HG03175 (cell line): ENCODE measurements around the gene BCAR3.

Experiments
- ATAC-seq: cut with Tn5 transposase; IDR thresholded peaks from one replicate; pipeline ENCODE4 v1.9.1; 2021; ENCODE audit warnings: mild to moderate bottlenecking, moderate library complexity; ENCODE audit not compliant: unreplicated experiment

Gene BCAR3

DNA sequence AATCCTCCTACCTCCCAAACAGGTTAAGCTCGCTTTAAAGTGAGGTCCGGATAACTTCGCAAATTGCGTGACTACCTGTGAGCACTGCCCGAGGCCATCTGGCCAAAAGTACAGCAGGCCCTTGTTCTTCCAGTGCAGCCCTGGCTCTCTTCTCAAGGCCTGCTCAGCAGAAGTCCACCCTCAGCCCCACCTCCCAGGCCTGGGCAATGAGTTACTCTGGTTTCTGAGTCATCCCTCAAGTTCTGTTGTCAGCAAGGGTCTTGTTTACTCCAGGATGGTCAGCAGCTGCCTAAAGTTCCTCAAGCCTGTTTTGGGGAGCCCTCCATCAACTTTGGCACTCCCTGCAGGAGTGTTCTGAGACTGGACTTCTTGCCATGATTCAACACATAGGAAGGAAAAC, 101.7 kb downstream of the BCAR3 start:
- no peak for ATAC-seq

DNA sequence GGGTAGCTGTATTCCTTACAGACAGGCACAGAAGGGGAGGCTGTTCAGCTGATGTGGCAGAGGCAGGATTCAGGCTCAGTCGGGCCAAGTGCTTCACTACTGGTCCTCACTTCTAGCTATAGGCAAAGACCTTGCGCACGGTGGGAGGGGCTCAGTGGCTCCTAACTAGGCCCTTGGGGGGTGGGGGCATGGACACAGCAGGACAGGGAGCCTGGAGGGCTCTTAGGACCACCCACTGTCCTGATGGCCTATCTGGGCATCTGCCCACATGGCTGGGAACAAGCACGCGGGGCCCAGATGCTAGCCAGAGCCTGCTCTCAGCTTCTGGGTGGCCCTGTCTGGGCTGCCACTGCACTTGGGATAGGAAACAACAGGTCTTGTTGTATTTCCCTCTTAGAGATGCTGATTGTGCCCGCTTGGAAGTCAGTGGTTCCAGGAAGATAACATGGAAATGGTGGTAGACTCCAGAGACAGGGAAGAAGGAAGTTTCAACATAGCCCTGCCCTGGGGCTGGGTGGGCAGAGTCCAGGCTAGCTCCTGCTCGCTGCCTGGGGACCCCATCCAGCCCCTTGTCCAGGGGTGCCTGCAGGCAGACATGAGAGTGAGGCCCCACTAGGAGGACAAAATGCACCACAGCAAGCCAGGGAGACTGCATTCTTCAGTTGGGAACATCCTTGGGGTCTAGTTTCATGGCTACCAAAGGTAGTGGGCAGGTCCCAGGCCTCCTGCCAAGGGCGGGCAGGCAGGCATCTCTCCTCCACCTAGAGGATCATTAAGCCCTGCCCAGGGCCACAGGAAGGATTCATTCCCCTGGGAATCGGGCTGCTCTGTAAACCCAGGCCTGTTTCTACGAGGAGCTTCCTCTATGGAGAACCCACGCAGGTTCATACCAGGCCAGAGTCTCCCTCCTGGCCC, 102.5 kb downstream of the BCAR3 start:
- no peak for ATAC-seq

DNA sequence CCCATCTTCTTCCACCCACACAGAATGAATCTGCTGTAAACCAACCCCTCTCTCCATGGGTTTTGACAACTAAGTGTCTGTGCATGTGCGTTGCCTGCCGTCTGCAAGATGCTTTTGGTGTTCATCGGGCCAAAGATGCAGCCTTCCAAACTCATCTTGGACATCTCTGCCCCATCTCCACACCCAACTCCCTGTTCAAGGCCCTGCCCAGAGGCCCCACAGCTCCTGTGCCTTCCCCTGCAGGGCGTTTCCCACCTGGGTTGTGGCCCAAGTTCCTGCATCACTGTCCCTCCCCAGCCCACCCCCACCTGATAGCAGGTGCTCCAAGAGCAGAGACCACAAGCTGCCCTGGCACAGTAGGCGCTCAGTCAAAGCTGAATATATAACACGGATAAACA, 103.2 kb downstream of the BCAR3 start:
- ATAC-seq: no peak

DNA sequence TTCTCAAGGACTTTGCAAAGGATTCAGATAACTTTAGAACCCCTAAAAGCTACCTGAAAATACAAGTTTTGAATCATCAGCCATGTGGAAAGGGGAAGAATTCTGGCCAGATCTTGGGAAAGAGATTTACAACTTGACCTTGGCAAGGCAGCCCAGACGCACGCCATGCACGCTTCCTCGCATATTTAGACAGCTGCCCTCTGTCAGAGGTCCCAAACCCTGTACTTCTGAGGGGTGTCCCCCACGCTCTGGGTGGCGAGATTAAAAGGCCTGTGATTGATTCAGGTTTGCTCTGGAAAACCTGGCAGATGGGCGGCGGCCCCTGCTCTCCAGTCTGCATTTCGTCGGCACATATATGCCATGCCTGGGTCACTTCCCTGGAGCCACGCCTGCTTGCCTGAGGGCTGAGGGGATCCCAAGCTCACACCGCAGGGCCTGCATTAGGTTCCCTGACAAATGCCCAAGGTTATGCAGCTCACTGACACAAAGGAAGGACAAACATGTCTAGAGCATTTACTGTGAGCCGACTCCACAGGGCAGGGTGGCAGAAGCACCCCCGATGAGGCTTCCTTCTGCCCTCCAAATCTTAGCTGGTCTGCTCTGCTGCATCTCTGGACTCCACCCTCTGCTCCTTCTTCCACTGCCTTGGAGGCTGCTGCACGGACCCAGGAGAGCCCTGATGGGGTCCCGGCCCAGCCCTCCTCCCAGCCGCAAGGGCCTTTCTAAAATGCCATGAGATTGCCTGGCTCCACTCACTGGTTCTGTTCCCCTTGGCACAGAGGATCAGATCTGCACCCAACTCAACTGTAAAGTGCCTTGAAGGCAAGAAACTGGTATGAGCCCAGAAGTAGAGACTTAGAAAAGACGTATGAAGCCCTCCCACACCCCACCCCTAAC, 103.9 kb downstream of the BCAR3 start:
- no peak for ATAC-seq

DNA sequence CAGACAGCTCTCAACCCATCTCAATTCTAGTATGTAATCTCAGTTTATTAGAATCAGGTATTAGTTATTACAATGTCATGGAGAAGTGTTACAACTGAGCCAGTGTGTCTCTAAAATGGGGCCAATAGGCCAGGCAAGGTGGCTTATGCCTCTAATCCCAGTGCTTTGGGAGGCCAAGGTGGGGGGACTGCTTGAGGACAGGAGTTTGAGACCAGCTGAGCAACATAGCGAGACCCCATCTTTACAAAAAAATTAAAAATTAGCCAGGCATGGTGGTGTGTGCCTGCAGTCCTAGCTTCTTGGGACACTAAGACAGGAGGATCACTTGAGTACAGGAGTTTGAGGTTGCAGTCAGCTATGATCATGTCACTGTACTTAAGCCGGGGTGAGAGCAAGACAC, 104.9 kb downstream of the BCAR3 start:
- no peak for ATAC-seq

DNA sequence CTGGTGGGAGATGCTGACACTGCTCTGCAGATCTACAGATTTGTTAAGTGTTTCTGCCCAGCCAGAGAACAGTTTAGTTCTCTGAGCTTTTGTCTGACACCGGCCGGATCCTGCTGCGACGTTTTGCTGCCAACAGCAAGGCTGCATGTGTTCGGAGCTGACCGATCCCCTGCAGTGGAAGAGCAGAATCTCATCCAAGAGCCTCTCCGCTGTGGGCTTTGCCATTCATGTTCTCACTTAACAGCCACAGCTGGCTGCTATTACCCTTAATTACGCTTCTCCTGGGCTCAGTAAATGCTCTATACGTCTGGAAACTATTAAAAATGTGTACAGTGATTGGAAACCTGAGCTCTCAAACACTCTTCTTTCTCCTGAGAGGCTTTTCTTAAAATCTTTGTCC, 105.3 kb downstream of the BCAR3 start:
- no peak for ATAC-seq

DNA sequence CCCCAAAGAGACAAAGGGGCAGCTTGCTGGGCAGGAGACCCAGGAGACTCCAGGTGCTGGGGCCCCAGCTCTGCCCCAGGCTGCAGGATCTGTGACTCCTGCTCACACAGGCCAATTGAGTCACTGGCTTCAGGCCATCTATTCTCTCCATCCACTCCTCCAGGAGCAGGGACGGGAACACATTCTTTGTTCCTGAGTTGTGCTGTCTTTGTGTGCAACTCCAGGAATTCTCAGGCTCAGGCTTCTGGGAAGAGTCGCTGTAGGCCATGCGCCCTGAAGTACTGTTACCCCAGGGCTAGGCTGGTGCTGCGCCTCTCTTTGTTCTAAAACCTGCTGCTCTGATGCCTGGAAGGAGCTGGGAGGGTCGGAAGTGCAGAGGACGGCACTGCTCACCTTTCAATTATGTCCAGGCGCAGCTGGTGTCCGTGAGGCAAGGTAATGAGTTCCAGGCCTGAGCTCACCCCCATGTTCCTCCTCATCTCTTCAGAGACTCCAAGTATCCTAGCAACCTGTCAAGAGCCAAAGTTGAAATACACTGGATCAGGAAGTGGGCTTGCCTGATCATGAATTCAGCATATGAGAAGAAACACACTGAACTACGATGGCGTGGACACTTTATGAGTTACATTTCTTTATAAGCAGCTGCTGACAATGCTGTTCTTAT, 105.9 kb downstream of the BCAR3 start:
- no peak for ATAC-seq

DNA sequence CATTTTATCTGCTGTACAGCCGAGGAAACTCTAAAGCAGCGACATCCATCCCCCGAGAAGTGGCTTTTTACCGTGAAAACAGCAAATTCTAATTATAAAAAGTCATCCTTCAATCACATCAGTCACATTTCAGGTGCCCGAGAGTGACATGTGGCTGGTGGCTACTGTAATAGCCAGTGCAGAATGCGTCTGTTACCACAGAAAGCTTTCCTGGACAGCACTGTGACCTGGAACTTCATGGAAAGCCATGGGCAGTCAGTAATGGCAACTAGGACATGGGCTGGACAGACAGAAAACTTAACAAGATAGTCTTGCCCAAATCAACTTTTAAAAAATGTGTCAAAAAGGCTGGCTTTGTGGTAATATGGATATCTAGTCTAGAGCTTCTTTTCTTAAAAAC, 106.6 kb downstream of the BCAR3 start:
- ATAC-seq: no peak

DNA sequence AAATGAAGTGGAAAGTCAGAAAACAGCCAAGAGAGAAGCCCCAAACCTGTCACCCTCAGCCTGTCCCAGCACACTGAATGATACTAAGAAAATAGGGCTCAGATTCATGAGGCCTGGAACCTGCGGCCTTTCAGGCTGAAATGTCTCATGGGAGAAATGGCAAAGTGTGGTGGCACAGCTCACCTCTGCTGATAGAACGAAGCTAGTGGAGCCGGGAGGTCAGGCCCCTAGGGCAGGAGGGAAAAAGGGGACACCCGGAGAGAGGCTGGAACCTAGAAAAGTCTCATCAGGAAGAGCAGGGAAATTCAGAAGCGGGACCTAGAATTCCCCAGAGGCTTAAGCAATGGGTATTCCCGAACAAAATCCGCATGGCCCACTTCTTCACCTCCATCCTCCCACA, 107.1 kb downstream of the BCAR3 start:
- no peak for ATAC-seq

DNA sequence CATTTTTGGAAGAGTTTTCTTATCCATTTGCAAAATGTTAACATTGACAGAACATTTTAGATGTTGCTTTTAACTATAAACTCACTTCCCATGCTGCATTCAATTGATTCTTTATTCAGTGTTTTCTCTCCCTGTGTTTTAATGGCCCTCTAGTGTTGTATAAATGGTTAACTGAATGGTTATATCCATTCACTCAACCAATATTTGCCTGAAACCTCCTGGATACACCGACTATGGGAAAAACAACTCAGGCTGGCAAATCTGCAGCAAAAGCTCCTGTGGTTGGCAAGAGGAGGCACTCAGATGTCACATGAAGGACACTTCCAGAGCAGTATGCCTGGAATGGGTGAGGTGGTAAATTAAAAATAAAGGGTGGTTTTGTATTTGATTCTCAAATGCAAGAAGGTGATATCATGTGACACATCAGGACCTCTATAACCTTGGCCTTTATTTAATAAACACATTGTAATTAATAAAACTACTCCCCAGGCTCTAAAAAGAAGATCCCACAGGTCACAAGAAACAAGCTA, 107.6 kb downstream of the BCAR3 start:
- ATAC-seq: no peak

DNA sequence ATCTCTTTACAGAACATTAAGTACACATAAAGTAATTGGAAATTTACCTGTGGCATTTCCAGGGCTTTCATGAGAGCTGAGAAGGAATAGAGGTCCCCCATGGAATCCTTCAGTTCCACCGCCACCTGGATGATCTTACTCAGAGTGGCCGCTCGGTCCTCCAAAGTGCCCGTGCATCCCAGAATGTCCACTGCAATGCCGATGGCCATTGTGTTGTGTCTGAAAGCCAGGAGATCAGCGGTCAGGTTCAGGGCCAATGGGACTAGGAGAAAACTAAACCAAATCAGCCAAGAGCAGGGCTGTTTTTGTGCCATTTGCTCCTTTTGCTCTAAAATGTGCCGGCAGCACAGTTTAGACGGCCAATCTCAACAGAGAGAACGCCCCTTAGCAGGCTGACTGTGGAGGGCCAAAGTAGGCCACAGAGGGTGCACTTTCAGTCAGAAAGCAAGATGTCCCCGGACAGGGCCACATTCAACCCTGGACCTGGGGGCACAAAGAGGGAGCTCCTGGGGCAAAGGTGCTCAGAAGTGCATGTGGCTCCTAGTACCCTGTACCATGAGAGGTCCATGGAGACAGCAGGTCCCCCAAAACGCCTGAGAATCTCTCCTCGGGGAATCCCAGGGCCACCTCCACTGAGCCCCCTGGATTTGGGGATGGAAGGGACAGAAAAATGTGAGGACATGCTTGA, 109.9 kb downstream of the BCAR3 start:
- no peak for ATAC-seq

DNA sequence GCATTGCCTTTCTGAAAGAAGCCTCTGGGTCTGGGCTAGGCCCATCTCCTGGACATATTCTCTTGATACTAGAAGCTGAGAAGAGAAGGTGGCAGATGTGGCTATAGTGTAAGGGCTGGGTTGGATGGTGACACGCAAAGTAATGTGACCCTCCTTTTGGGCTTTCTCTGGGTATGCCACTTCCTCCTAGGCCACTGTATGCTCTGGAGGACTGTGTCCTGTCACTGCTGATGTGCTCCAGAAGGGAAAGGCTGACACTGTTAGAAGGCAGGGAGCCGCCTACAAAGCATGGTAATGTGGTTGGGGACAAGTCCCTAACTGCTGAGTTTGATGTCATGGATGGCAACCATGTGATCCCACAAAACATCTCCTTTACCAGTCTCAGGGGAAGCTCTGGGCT, 112.1 kb downstream of the BCAR3 start:
- no peak for ATAC-seq

DNA sequence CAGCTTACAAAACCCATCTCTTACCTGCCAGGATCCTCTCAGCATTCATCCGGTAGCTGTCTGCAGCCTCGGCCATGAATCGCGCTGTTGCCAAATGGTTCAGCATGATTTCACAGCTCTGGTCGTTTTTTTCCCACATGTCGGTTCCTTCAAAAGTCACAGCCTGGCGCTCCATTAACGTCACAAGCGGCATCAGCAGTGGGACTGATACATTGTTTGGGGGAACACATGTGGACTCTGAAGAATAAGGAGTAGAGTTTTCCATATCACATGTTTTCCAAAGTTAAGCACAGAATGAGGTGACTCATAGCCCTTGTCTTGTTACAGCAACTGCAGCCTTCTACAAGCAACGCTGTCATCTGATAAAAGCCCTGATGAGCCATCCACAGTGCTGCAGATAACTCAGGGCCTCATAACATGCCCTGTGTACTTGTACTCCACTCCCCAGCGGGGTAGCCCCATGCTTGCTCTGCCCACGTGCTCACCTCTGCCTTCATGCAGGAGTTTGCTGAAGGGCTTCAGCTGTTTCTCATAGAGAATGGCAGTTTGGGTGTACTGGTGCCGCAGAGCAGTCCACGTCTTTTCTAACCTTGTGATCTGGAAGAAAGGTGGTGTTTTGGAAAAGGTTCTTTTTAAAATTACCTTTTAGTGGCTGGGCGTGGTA, 114.2 kb downstream of the BCAR3 start:
- no peak for ATAC-seq

DNA sequence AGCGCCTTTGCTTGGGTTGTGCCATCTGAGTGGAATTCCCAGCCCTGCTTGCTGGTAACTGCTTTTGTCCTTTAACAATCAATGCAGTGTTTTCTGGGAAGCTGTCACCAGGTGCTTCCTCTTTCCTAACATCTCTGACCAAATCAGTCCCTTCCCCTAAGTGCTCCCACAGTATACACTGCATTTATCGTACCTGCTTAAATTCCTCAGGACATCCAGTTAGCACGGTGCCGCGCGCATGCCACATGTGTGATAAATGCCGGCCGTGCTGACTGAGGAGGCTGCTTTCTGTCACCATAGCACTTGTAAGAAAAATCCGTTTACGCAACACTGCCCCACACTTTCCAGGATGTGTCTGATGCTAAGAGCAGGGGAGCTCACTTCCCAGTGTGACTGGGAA, 115.4 kb downstream of the BCAR3 start:
- no peak for ATAC-seq

DNA sequence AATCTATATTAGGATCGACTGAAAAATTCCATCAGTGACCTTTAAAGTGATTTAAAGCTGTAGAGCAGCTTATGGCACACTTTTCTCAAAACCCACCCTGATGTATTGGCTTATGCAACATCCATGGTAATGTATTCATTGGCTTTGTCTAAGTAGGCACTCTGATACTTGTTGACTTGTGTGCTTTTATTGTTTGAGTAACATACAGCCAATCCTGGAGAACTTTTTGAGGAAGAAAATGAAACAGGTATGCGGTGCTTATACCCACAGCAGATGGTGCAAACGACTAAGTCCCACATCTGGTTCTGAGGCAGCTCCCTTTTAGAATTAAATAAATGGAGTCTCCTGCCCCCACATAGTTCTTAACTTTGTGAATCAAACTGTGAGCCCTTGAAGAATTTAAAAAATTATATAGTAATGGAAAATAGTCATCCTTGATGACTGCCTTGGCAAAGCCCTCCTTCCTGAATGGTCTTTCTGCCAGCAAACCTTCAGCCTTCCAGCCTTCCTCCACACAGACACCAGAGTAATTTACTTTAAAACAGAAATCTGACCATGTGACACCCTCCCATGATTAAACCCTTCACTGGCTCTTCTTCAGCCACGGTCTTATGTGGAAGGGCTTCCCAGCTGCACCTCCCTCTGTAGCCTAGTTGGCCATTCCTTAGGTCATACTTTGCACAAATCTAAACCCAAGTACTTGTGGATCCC, 116.0 kb downstream of the BCAR3 start:
- no peak for ATAC-seq

DNA sequence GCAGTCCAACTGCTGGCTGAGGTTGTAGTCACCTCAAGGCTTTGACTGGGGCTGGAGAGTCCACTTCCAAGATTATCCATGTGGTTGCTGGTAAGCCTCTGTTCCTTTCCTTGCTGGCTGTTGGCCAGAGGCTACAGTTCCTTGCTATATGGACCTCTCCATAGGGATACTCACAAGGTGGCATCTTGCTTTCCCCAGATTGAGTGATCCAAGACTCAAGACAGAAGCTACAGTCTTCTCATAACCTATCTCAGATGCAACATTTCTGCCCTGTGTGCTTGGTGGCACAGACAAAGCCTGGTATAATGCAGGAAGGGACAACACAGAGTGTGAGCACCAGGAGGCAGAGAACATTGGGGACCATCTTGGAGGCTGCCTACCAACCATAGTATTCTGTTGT, 121.9 kb downstream of the BCAR3 start:
- no peak for ATAC-seq

DNA sequence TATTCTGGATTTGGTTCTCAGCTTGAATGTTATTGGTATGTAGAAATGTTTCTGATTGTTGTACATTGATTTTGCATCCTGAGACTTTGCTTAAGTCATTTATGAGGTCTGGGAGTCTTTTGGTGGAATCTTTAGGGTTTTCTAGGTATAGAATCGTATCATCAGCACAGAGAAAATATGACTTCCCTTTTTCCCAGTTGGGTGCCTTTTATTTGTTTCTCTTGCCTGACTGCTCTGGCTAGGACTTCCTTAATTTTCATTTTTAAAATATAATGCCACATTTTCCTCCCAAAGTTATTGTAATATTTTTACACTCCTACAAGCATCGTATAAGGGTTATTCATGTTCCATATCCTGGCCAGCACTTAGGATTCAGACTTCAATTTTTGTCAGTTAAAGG, 122.6 kb downstream of the BCAR3 start:
- no peak for ATAC-seq

DNA sequence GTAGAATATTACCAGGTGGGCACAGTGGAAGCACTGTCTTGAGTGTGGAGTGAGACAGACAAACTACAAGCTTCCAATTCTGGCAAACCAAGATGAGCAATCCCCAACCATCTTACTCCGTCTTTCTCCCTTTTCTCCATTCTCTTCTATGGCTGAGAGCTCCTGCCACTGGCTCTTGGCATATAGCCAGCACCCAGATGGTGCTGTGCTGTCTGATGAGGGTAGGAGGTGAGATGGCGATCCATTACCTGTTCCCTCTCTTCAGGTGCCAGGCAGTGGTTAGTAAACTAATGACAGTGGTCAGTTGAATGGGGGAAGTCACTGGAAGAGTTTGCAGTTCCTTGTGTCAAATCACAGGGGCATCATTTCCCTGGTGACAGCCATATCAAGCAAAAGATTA, 125.3 kb downstream of the BCAR3 start:
- ATAC-seq: no peak
